ENCODE results near the gene TSPAN3.
A peak's percentile ranks its signal among the peaks of the same experiment; 100 is the strongest.

Gene TSPAN3

GRCh38 chr15:77013776-77014131 is 57.2 kb downstream of the TSPAN3 start:
- Histone ChIP-seq H3K9ac (ENCODE audit: low read length) (peak overlapping the region; percentile 5), H3K9me3 (ENCODE audit: control insufficient read depth, low read length) (no peaks in the 10 kb centered on the region), H3K4me3 (ENCODE audit: low read length) (no peak overlapping the region), H3K27me3 (ENCODE audit: control insufficient read depth, insufficient read depth, low read length) (no peaks in the 10 kb centered on the region), H3K36me3 (ENCODE audit: control insufficient read depth, insufficient read depth, low read length) (no peaks in the 10 kb centered on the region), H3K4me1 (ENCODE audit: control insufficient read depth, insufficient read depth, low read length) (peaks cover 9% of the 10 kb centered on the region)

DNA sequence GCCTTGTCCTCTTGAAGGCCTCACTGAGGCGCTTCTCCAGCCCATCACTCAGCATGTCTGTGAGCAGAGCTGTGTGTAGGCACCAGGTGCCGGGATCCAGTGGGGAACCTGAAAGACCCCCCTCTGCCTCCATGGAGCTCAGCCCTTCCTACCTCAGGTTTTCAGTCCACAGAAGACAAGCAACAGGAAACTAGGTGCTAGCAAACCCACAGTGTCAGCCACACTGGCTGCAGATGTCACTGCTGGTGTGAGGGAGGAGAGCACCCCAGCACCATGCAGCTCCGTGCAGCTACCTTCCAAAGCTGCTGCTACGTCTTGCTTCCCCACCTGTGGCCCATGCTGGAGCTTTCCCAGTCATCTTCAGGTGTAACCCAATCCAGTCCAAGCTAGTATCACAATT is 58.0 kb downstream of the TSPAN3 start:
- H3K4me1 ChIP-seq (ENCODE audit: control insufficient read depth, insufficient read depth, low read length) = peaks cover 9% of the 10 kb centered on the region
- no peak overlapping the region for H3K9ac ChIP-seq (ENCODE audit: low read length)
- no peaks in the 10 kb centered on the region for H3K9me3 ChIP-seq (ENCODE audit: control insufficient read depth, low read length)
- no peaks in the 10 kb centered on the region for H3K27me3 ChIP-seq (ENCODE audit: control insufficient read depth, insufficient read depth, low read length)
- no peak overlapping the region for H3K4me3 ChIP-seq (ENCODE audit: low read length)
- H3K36me3 ChIP-seq (ENCODE audit: control insufficient read depth, insufficient read depth, low read length) = no peaks in the 10 kb centered on the region

- Histone ChIP-seq H3K4me3 (ENCODE audit: low read length) (no peak overlapping the region), H3K9me3 (ENCODE audit: control insufficient read depth, low read length) (no peaks in the 10 kb centered on the region), H3K36me3 (ENCODE audit: control insufficient read depth, insufficient read depth, low read length) (no peaks in the 10 kb centered on the region), H3K4me1 (ENCODE audit: control insufficient read depth, insufficient read depth, low read length) (peaks cover 9% of the 10 kb centered on the region), H3K9ac (ENCODE audit: low read length) (no peak overlapping the region), H3K27me3 (ENCODE audit: control insufficient read depth, insufficient read depth, low read length) (no peaks in the 10 kb centered on the region)
These were observed 58.7 kb downstream of the TSPAN3 start for GRCh38 chr15:77012117-77012712.

DNA sequence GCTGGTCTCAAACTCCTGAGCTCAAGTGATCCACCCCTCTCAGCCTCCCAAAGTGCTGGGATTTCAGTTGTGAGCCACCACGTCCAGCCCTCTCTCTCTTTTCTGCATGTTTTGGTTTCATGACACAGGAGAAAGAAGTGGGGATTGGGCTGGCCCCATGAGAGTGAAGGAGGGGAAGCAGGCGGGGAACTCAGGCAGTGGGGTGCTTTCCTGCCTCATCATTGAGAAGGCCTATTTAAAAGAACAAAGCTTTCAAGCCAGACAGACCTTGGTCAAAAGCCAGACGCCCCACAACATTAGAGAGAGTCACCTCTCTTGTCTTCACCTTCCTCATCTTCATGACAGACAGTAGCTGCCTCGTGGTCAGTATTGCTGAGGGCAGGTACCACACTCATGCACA is 60.1 kb downstream of the TSPAN3 start:
- Histone ChIP-seq H3K4me3 (ENCODE audit: low read length) (no peak overlapping the region), H3K9me3 (ENCODE audit: control insufficient read depth, low read length) (no peaks in the 10 kb centered on the region), H3K4me1 (ENCODE audit: control insufficient read depth, insufficient read depth, low read length) (peaks cover 9% of the 10 kb centered on the region), H3K27me3 (ENCODE audit: control insufficient read depth, insufficient read depth, low read length) (no peaks in the 10 kb centered on the region), H3K36me3 (ENCODE audit: control insufficient read depth, insufficient read depth, low read length) (no peaks in the 10 kb centered on the region), H3K9ac (ENCODE audit: low read length) (no peak overlapping the region)

DNA sequence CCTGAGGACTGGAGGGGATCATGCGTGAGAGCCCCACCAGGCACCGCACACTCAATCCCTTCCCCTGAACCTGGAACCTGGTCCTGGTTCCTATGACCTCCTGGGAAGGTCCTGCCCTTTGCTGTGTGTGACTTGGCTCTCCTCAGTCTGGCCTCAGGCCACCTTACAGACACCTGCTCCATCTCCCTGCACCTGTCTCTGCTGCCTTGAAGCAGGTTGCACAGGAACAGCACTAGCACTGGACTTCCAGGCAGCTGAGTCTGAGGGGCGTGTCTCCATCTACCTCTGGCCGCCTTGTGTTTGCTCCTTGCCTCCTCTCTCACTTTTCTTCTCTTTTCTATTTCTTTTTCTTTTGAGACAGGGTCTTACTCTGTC is 60.6 kb downstream of the TSPAN3 start:
- H3K27me3 ChIP-seq (ENCODE audit: control insufficient read depth, insufficient read depth, low read length) = no peaks in the 10 kb centered on the region
- no peak overlapping the region for H3K4me3 ChIP-seq (ENCODE audit: low read length)
- H3K4me1 ChIP-seq (ENCODE audit: control insufficient read depth, insufficient read depth, low read length) = peaks cover 9% of the 10 kb centered on the region
- H3K36me3 ChIP-seq (ENCODE audit: control insufficient read depth, insufficient read depth, low read length) = no peaks in the 10 kb centered on the region
- no peak overlapping the region for H3K9ac ChIP-seq (ENCODE audit: low read length)
- no peaks in the 10 kb centered on the region for H3K9me3 ChIP-seq (ENCODE audit: control insufficient read depth, low read length)

- Histone ChIP-seq H3K4me1 (ENCODE audit: control insufficient read depth, insufficient read depth, low read length) (peaks cover 9% of the 10 kb centered on the region), H3K36me3 (ENCODE audit: control insufficient read depth, insufficient read depth, low read length) (no peaks in the 10 kb centered on the region), H3K27me3 (ENCODE audit: control insufficient read depth, insufficient read depth, low read length) (no peaks in the 10 kb centered on the region), H3K9me3 (ENCODE audit: control insufficient read depth, low read length) (no peaks in the 10 kb centered on the region), H3K4me3 (ENCODE audit: low read length) (no peak overlapping the region), H3K9ac (ENCODE audit: low read length) (no peak overlapping the region)
These were observed 61.1 kb downstream of the TSPAN3 start for GRCh38 chr15:77009646-77010311.

DNA sequence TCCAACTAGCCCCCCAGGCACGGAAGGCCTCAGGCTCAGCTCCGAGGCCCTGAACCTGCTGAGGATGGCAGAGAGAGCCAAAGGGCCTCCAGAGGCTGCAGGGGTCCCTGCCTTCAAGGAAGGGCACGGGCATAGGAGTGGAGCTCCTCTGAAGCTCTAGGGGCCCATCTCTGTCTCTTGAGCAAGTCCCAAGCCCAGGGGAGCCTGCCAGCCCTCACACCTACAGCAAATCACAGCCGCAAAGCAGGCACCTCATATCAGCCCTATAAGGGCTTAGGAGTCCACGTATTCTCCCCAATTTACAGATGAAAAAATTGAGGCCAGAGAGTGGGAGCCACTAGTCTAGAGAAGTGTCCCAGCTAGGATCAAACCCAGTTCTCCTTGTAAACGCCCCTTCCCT is 61.7 kb downstream of the TSPAN3 start:
- Histone ChIP-seq H3K9ac (ENCODE audit: low read length) (no peak overlapping the region), H3K27me3 (ENCODE audit: control insufficient read depth, insufficient read depth, low read length) (no peaks in the 10 kb centered on the region), H3K9me3 (ENCODE audit: control insufficient read depth, low read length) (no peaks in the 10 kb centered on the region), H3K4me1 (ENCODE audit: control insufficient read depth, insufficient read depth, low read length) (peaks cover 8% of the 10 kb centered on the region), H3K4me3 (ENCODE audit: low read length) (no peak overlapping the region), H3K36me3 (ENCODE audit: control insufficient read depth, insufficient read depth, low read length) (no peaks in the 10 kb centered on the region)

GRCh38 chr15:77004189-77004588 is 66.7 kb downstream of the TSPAN3 start:
- Histone ChIP-seq H3K9me3 (ENCODE audit: control insufficient read depth, low read length) (no peaks in the 10 kb centered on the region), H3K4me1 (ENCODE audit: control insufficient read depth, insufficient read depth, low read length) (no peaks in the 10 kb centered on the region), H3K27me3 (ENCODE audit: control insufficient read depth, insufficient read depth, low read length) (no peaks in the 10 kb centered on the region), H3K36me3 (ENCODE audit: control insufficient read depth, insufficient read depth, low read length) (no peaks in the 10 kb centered on the region), H3K4me3 (ENCODE audit: low read length) (no peak overlapping the region), H3K9ac (ENCODE audit: low read length) (no peak overlapping the region)

- H3K4me1 ChIP-seq (ENCODE audit: control insufficient read depth, insufficient read depth, low read length) = no peaks in the 10 kb centered on the region
- no peak overlapping the region for H3K4me3 ChIP-seq (ENCODE audit: low read length)
- no peaks in the 10 kb centered on the region for H3K36me3 ChIP-seq (ENCODE audit: control insufficient read depth, insufficient read depth, low read length)
- H3K9me3 ChIP-seq (ENCODE audit: control insufficient read depth, low read length) = no peaks in the 10 kb centered on the region
- no peak overlapping the region for H3K9ac ChIP-seq (ENCODE audit: low read length)
- no peaks in the 10 kb centered on the region for H3K27me3 ChIP-seq (ENCODE audit: control insufficient read depth, insufficient read depth, low read length)
These were observed 67.7 kb downstream of the TSPAN3 start for GRCh38 chr15:77002954-77003912.

DNA sequence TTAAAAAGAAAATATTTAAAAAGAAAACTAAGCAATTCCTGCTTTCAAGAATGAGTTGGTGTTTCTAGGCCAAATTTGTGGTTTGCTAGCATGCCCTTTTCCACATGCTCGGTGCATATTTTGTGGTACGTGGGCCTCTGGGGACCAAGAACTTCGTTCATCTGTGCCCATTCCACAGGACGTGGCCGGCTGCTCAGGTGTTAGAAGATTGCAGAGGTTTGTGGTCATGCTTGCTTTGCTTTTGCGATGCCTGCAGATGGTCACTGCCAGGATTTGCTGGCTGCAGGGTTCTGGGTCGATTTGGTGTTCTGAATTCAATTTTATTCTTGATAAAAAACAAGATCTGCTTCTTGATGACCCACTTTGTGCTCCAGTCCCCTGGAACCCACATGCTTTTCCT is 68.5 kb downstream of the TSPAN3 start:
- H3K4me3 ChIP-seq (ENCODE audit: low read length) = no peak overlapping the region
- H3K9me3 ChIP-seq (ENCODE audit: control insufficient read depth, low read length) = no peaks in the 10 kb centered on the region
- H3K9ac ChIP-seq (ENCODE audit: low read length) = no peak overlapping the region
- H3K27me3 ChIP-seq (ENCODE audit: control insufficient read depth, insufficient read depth, low read length) = no peaks in the 10 kb centered on the region
- H3K4me1 ChIP-seq (ENCODE audit: control insufficient read depth, insufficient read depth, low read length) = no peaks in the 10 kb centered on the region
- no peaks in the 10 kb centered on the region for H3K36me3 ChIP-seq (ENCODE audit: control insufficient read depth, insufficient read depth, low read length)

GRCh38 chr15:77001966-77002365 is 68.9 kb downstream of the TSPAN3 start:
- Histone ChIP-seq H3K27me3 (ENCODE audit: control insufficient read depth, insufficient read depth, low read length) (no peaks in the 10 kb centered on the region), H3K9ac (ENCODE audit: low read length) (no peak overlapping the region), H3K36me3 (ENCODE audit: control insufficient read depth, insufficient read depth, low read length) (no peaks in the 10 kb centered on the region), H3K4me3 (ENCODE audit: low read length) (no peak overlapping the region), H3K9me3 (ENCODE audit: control insufficient read depth, low read length) (no peaks in the 10 kb centered on the region), H3K4me1 (ENCODE audit: control insufficient read depth, insufficient read depth, low read length) (no peaks in the 10 kb centered on the region)

DNA sequence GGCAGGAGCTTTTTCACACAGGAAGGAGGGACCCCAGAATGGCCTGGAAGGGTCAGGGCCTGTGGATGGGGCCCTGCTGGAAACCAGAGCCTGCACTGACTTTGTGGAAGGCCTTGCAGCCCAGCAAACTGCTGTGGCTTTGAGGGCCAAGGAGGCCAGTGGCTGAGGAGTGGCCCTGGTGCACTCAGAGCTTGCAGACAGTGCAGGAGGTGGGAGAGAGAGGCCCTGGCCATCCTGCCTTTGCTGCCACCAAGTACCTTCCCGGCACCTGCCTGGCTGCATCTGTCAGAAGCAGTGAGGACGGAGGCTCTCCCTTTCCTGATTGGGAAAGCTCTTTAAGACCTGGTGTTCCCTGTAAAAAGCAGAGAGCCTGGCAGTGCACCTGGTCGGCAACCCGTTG is 69.6 kb downstream of the TSPAN3 start:
- Histone ChIP-seq H3K9ac (ENCODE audit: low read length) (no peak overlapping the region), H3K4me3 (ENCODE audit: low read length) (no peak overlapping the region), H3K9me3 (ENCODE audit: control insufficient read depth, low read length) (no peaks in the 10 kb centered on the region), H3K36me3 (ENCODE audit: control insufficient read depth, insufficient read depth, low read length) (no peaks in the 10 kb centered on the region), H3K27me3 (ENCODE audit: control insufficient read depth, insufficient read depth, low read length) (no peaks in the 10 kb centered on the region), H3K4me1 (ENCODE audit: control insufficient read depth, insufficient read depth, low read length) (no peaks in the 10 kb centered on the region)
